ENCODE results near the gene JARID2.
A peak's percentile ranks its signal among the peaks of the same experiment; 100 is the strongest.

DNA sequence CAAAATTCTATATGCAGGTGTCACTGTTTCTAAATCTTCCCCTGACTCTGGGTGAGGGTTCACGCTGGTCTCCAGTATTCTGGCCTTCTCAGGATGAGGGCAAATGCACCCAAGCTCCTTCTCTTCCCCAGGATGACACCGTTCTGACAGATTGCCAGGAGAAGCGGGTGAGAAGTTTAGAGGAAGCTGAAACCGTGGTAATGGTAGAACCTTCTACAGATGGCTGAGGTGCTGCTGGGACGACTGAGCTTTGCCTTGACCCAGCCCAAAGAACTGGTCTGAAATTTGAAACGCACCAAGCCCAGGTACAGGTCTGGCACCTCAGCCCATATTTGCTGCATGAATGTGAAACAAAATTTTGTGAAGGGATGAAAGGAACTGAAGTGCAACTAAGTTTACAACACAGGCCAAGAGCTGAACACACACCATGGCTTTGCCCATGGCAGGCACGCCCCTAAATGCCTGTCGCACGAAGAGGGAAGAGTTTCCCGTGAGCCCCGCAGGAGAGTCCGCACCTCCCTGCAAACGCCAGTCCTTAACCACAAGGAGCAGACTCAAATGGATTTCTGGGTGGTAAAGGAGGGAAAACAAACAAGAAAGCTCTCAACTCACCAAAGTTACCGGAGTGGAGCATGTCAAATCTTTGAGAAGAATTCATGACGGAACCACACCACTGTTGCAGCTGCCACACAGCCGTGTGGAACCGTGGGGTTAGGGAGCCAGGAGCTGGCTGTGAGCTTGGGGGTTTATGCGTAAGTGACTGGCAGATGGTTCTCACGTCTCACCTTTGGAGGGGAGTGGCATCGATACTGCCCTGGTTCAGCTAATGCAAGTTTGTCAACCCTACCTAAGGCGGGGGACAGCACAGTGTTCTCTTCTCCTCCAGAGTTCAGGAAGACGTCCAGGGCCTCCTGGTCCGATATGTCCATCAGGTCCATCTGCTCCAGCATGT lies 278.1 kb downstream of the JARID2 start:
- no peak for TF ChIP-seq POU2F2 (IDR thresholded peaks at IDR 0.05; ENCODE audit: low read depth, low read length)
- TF ChIP-seq POLR2AphosphoS5 (IDR thresholded peaks at IDR 0.05; ENCODE audit: low read depth, low read length) = peak; percentile 65; the same call in 1 of the 2 replicates
- peak; percentile 32 for TF ChIP-seq POLR2A (IDR thresholded peaks at IDR 0.05; ENCODE audit: low read depth, low read length)
- no peak for TF ChIP-seq TAF1 (IDR thresholded peaks at IDR 0.05; ENCODE audit: low read depth, low read length)
